K562 (cell line): ENCODE results near the gene PREB. TPM values are rescaled to one million over a fixed set of nuclear protein-coding genes. Genes with fewer than 3 reads are reported as not detected.

ENCODE experiments used
- ATAC-seq: fragments of 200-7000 bp; cut with Tn5 transposase; 3 replicates; pipeline ENCODE4 v1.9.1; 2020; ENCODE audit warnings: moderate library complexity
- BruUV-seq: library from RNA; stranded (reverse); fragments of 400-500 nt; replicated peaks from 2 replicates; lab custom pipeline; 2021; lab: Mats Ljungman, UMichigan
- CTCF ChIA-PET: fragments of 300-600 bp; formaldehyde crosslinking; extraction: SDS; loops from one replicate; lab custom pipeline; 2021; ENCODE audit warnings: low intra/inter-chr PET ratio; lab: Yijun Ruan, JAX
- POLR2A ChIA-PET: fragments of 300-600, 350-650 bp; sonication (Branson Sonifier 250); formaldehyde crosslinking; extraction: SDS; loops from one replicate; lab custom pipeline; 2021; ENCODE audit warnings: antibody characterized with exemption, inconsistent platforms; lab: Yijun Ruan, JAX
- DNase-seq, 4 experiments: peaks; one replicate each; pipeline versions ENCODE4 v3.0.0 to v3.0.0-alpha.2; 2011 to 2018; ENCODE audit warnings: low spot score in 3 of 4, mixed read lengths in 3 of 4; ENCODE audit errors: extremely low read depth in 1 of 4
- FAIRE-seq: peaks from 2 replicates; lab custom pipeline; 2011; peaks lifted over from hg19 to GRCh38; lab: Jason Lieb, UNC
- H2AFZ ChIP-seq: 2 replicates; pipeline ENCODE4 v1.6.0; 2011; ENCODE audit warnings: low read depth, low read length, control low read depth, inconsistent platforms
- H3K27ac ChIP-seq: fragments of 200-600 bp; 3 replicates; pipeline ENCODE4 v1.8.0; 2011; ENCODE audit warnings: low read depth, mild to moderate bottlenecking, control low read depth, inconsistent platforms, low read length, moderate library complexity, mixed read lengths; ENCODE audit errors: extremely low read depth
- H3K27me3 ChIP-seq, 2 experiments: fragments of 300-600 bp in 1 of 2; 2 replicates in 1 of 2; 3 replicates in 1 of 2; pipeline versions ENCODE4 v1.6.0 to v1.8.0; 2011; ENCODE audit warnings: inconsistent platforms in 2 of 2, low read length in 2 of 2, mild to moderate bottlenecking in 1 of 2, mixed read lengths in 1 of 2, moderate library complexity in 1 of 2; ENCODE audit not compliant: control insufficient read depth in 2 of 2, insufficient read depth in 2 of 2
- H3K36me3 ChIP-seq: fragments of 300-600 bp; 3 replicates; pipeline ENCODE4 v1.8.0; 2011; ENCODE audit warnings: mild to moderate bottlenecking, low read length, inconsistent platforms; ENCODE audit not compliant: control insufficient read depth, insufficient read depth
- H3K4me1 ChIP-seq, 2 experiments: fragments of 200-600 bp in 1 of 2; replicated peaks in 1 of 2; 2 replicates in 1 of 2; 3 replicates in 1 of 2; pipeline versions ENCODE4 v1.5.1 to v1.8.0; 2011; ENCODE audit warnings: inconsistent platforms in 2 of 2, low read length in 2 of 2, mild to moderate bottlenecking in 1 of 2, mixed read lengths in 1 of 2, moderate library complexity in 1 of 2; ENCODE audit not compliant: control insufficient read depth in 2 of 2, insufficient read depth in 2 of 2
- H3K4me2 ChIP-seq: 2 replicates; pipeline ENCODE4 v1.6.1; 2011; ENCODE audit warnings: low read length, control low read depth, inconsistent platforms, mixed read lengths; ENCODE audit not compliant: insufficient read depth
- H3K4me3 ChIP-seq: fragments of 200-600 bp; sonication (generic), shearing (Covaris generic); 2 replicates; pipeline ENCODE4 v1.5.1; 2016; ENCODE audit warnings: control low read depth, inconsistent platforms
- H3K79me2 ChIP-seq: fragments of 200-600 bp; 3 replicates; pipeline ENCODE4 v1.8.0; 2011; ENCODE audit warnings: low read length, inconsistent platforms; ENCODE audit not compliant: control insufficient read depth, insufficient read depth
- H3K9ac ChIP-seq, 2 experiments: 2 replicates each; pipeline versions ENCODE4 v1.6.0 to v1.6.1; 2011; ENCODE audit warnings: low read depth in 2 of 2, low read length in 2 of 2, control low read depth in 1 of 2, inconsistent platforms in 1 of 2, mild to moderate bottlenecking in 1 of 2, mixed read lengths in 1 of 2; ENCODE audit not compliant: insufficient read depth in 1 of 2
- H3K9me1 ChIP-seq: one replicate; pipeline ENCODE4 v1.6.0; 2011; ENCODE audit warnings: inconsistent platforms, mild to moderate bottlenecking, low read length, moderate library complexity; ENCODE audit not compliant: control insufficient read depth, insufficient read depth
- H3K9me3 ChIP-seq: replicated peaks from 2 replicates; pipeline ENCODE4 v1.5.1; 2011; ENCODE audit warnings: low read depth, low read length, inconsistent platforms; ENCODE audit not compliant: control insufficient read depth, insufficient read depth
- H4K20me1 ChIP-seq: replicated peaks from 2 replicates; pipeline ENCODE4 v1.6.1; 2011; ENCODE audit warnings: low read length, inconsistent platforms, mixed read lengths; ENCODE audit not compliant: control insufficient read depth, insufficient read depth
- CEBPG ChIP-seq, 3 experiments: fragments of 200-800 bp in 1 of 3; sonication (Bioruptor generic) in 1 of 3; sonication (generic) in 1 of 3; formaldehyde crosslinking in 1 of 3; IDR thresholded peaks in 2 of 3; conservative IDR thresholded peaks in 1 of 3; 2 replicates each; pipeline versions ENCODE4 v1.6.1 to v1.8.0; 2016 to 2022; ENCODE audit warnings: missing compliant biosample characterization in 2 of 3, missing genetic modification characterization in 2 of 3, mild to moderate bottlenecking in 1 of 3, missing genetic modification reagents in 1 of 3
- EP400 ChIP-seq: fragments of 450-650 bp; IDR thresholded peaks from 2 replicates; pipeline ENCODE4 v1.6.1; 2017; ENCODE audit warnings: antibody characterized with exemption, mild to moderate bottlenecking, moderate library complexity
- GATAD2A ChIP-seq: fragments of 450-650 bp; IDR thresholded peaks from 2 replicates; pipeline ENCODE4 v1.6.1; 2017
- ILK ChIP-seq: fragments of 450-650 bp; IDR thresholded peaks from 2 replicates; pipeline ENCODE4 v1.6.1; 2016; ENCODE audit warnings: missing genetic modification characterization, low read depth, mild to moderate bottlenecking, missing compliant biosample characterization, moderate library complexity, borderline replicate concordance
- ZBTB1 ChIP-seq: sonication (generic); formaldehyde crosslinking; IDR thresholded peaks from 2 replicates; pipeline ENCODE4 v1.8.1; 2023; ENCODE audit warnings: missing genetic modification reagents, low read depth, mild to moderate bottlenecking, borderline replicate concordance
- ZNF143 ChIP-seq: sonication (generic); formaldehyde crosslinking; IDR thresholded peaks from 2 replicates; pipeline ENCODE4 v1.9.0; 2022; ENCODE audit warnings: mild to moderate bottlenecking, missing genetic modification reagents
- ZNF184 ChIP-seq: sonication (generic); formaldehyde crosslinking; IDR thresholded peaks from 2 replicates; pipeline ENCODE4 v1.5.0; 2020; ENCODE audit warnings: missing genetic modification reagents
- ZNF583 ChIP-seq: fragments of 250-450 bp; sonication (Bioruptor Pico); IDR thresholded peaks from 2 replicates; pipeline ENCODE4 v1.4.0; 2020
- ZNF695 ChIP-seq: fragments of 450-650 bp; formaldehyde crosslinking; IDR thresholded peaks from 2 replicates; pipeline ENCODE4 v1.4.0; 2020; ENCODE audit warnings: mild to moderate bottlenecking, moderate library complexity
- WGBS: fragments of 100-300 bp; shearing (Covaris generic); methylation state at CpG from one replicate; pipeline ENCODE4 v1.1.6; 2016; ENCODE audit warnings: low coverage, mixed read lengths; ENCODE audit not compliant: insufficient coverage; ENCODE audit errors: missing lambda C conversion rate; 5-methylcytosine and 5-hydroxymethylcytosine counted together
- in situ Hi-C: fragments of 300-500 bp; cut with MboI; formaldehyde crosslinking; loops from 4 replicates; pipeline ENCODE4 v1.15.0; 2018; ENCODE audit warnings: inconsistent platforms, mixed read lengths
- intact Hi-C: fragments of 100-400 bp; cut with micrococcal nuclease; formaldehyde crosslinking; loops from 2 replicates; pipeline ENCODE4 v1.14.2; 2022
- polyA plus RNA-seq, 8 experiments: library from polyadenylated mRNA; depleted of rRNA in 4 of 8; stranded (reverse) in 5 of 8; unstranded in 3 of 8; fragments of >200 nt; fragmentation: Nextera tagmentation in 2 of 8; fragmentation: Illumina TruSeq in 1 of 8; extraction: Ambion mirVana in 2 of 8; extraction: Trizol in 1 of 8; gene quantifications; 2 replicates each; pipeline versions ENCODE4 v1.2.1 to v1.2.3, GENCODE V29; 2011 to 2014; ENCODE audit warnings: inconsistent platforms in 1 of 8, missing spikeins in 1 of 8
- total RNA-seq, 7 experiments: library from RNA; depleted of rRNA in 6 of 7; stranded (reverse); fragments of >200 nt in 6 of 7; fragmentation: Illumina TruSeq in 2 of 7; extraction: Trizol in 2 of 7; gene quantifications; 2 replicates each; pipeline versions ENCODE4 v1.2.1 to v1.2.3, GENCODE V29; 2011 to 2021; ENCODE audit warnings: low replicate concordance in 1 of 7
- TF ChIP-seq, protein P1 (sequence below): sonication (generic); IDR thresholded peaks from 2 replicates; pipeline ENCODE4 v1.6.1; 2016
- TF ChIP-seq, protein P2 (sequence below): fragments of 250-450 bp; sonication (Bioruptor Pico); IDR thresholded peaks from 2 replicates; pipeline ENCODE4 v1.4.0; 2020
- TF ChIP-seq, protein P3 (sequence below): sonication (generic); formaldehyde crosslinking; IDR thresholded peaks from 2 replicates; pipeline ENCODE4 v1.9.0; 2022; ENCODE audit warnings: mild to moderate bottlenecking, missing genetic modification reagents
- TF ChIP-seq, protein P4 (sequence below): fragments of 250-450 bp; sonication (Bioruptor Pico); IDR thresholded peaks from 2 replicates; pipeline ENCODE4 v1.8.0; 2022; ENCODE audit warnings: inconsistent platforms

The PREB gene
- total and polyA plus RNA-seq, 9 of the 15 experiments (the other 6 are each of a cell fraction or from before 2014, with no cell fraction given), result 35.1 to 84.2 (median 67.2) TPM

DNA sequence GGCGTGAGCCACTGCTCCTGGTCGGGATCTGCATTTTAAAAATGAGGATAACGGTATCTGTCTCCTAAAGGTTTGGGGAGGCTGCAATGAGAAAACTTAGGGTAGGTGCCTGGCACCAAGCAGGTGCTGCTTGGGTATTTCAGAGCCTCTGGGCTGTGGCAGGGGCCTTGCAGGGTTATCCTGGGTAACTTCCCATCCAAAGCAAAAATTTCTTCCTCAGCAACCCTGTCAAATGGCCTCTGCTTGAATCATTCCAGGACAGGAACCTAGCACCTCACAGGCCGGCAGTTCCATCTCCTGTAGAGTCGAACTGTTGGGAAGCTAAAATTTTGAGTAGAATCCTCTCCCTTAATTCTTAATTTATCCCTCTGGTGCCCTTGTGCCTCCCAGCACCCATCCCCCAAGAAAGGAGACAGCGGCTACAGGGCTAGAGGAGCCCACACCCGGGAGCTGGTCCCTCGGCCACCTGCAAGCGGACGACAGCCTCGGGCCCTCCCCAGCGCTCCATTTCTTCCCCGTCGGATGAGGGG lies 16.4 kb downstream of the PREB start:
- H3K9ac ChIP-seq, result no peak overlapping the region
- no peaks in the 10 kb centered on the region for H4K20me1 ChIP-seq
- no peaks in the 10 kb centered on the region for H3K9me1 ChIP-seq
- H3K4me1 ChIP-seq, result peaks cover 1 to 12% of the 10 kb centered on the region in 2 experiments; a peak in 3 of 5 replicates
- 31% methylated on average over 13 of the region's 14 CpGs for WGBS
- ChIA-PET POLR2A (interaction anchor here (0.6 to 0.8 kb wide), 3 partner anchors 41 to 73 kb away, joined by 3 to 4 read pairs (median 4); no protein-coding TSS in a partner anchor), CTCF (no interaction called here)
- H3K36me3 ChIP-seq, result no peaks in the 10 kb centered on the region
- H2AFZ ChIP-seq, result no peak overlapping the region
- H3K4me2 ChIP-seq, result no peak overlapping the region
- DNase-seq (no peak), FAIRE-seq (no peak), ATAC-seq (no peak)
- intact Hi-C loops (no loop called here), in situ Hi-C loops (no loop called here)
- peaks cover 7 to 8% of the 10 kb centered on the region in 2 experiments; a peak in 4 of 5 replicates for H3K27me3 ChIP-seq
- no peak overlapping the region for H3K27ac ChIP-seq
- no peak overlapping the region for H3K4me3 ChIP-seq
- no peaks in the 10 kb centered on the region for H3K79me2 ChIP-seq
- BruUV-seq, result no TSS peak
- no peaks in the 10 kb centered on the region for H3K9me3 ChIP-seq
- TF ChIP-seq EP400, result no peak
- TF ChIP-seq ILK (tag), result no peak
- TF ChIP-seq GATAD2A, result no peak
- no peak for TF ChIP-seq ZBTB1 (CRISPR knock-in tag)
- no peak for TF ChIP-seq ZNF143 (CRISPR knock-in tag)
- TF ChIP-seq, protein P1, sequence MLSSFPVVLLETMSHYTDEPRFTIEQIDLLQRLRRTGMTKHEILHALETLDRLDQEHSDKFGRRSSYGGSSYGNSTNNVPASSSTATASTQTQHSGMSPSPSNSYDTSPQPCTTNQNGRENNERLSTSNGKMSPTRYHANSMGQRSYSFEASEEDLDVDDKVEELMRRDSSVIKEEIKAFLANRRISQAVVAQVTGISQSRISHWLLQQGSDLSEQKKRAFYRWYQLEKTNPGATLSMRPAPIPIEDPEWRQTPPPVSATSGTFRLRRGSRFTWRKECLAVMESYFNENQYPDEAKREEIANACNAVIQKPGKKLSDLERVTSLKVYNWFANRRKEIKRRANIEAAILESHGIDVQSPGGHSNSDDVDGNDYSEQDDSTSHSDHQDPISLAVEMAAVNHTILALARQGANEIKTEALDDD, result no peak
- TF ChIP-seq, protein P2, sequence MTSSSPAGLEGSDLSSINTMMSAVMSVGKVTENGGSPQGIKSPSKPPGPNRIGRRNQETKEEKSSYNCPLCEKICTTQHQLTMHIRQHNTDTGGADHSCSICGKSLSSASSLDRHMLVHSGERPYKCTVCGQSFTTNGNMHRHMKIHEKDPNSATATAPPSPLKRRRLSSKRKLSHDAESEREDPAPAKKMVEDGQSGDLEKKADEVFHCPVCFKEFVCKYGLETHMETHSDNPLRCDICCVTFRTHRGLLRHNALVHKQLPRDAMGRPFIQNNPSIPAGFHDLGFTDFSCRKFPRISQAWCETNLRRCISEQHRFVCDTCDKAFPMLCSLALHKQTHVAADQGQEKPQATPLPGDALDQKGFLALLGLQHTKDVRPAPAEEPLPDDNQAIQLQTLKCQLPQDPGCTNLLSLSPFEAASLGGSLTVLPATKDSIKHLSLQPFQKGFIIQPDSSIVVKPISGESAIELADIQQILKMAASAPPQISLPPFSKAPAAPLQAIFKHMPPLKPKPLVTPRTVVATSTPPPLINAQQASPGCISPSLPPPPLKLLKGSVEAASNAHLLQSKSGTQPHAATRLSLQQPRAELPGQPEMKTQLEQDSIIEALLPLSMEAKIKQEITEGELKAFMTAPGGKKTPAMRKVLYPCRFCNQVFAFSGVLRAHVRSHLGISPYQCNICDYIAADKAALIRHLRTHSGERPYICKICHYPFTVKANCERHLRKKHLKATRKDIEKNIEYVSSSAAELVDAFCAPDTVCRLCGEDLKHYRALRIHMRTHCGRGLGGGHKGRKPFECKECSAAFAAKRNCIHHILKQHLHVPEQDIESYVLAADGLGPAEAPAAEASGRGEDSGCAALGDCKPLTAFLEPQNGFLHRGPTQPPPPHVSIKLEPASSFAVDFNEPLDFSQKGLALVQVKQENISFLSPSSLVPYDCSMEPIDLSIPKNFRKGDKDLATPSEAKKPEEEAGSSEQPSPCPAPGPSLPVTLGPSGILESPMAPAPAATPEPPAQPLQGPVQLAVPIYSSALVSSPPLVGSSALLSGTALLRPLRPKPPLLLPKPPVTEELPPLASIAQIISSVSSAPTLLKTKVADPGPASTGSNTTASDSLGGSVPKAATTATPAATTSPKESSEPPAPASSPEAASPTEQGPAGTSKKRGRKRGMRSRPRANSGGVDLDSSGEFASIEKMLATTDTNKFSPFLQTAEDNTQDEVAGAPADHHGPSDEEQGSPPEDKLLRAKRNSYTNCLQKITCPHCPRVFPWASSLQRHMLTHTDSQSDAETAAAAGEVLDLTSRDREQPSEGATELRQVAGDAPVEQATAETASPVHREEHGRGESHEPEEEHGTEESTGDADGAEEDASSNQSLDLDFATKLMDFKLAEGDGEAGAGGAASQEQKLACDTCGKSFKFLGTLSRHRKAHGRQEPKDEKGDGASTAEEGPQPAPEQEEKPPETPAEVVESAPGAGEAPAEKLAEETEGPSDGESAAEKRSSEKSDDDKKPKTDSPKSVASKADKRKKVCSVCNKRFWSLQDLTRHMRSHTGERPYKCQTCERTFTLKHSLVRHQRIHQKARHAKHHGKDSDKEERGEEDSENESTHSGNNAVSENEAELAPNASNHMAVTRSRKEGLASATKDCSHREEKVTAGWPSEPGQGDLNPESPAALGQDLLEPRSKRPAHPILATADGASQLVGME (CRISPR knock-in tag), result no peak
- TF ChIP-seq, protein P3, sequence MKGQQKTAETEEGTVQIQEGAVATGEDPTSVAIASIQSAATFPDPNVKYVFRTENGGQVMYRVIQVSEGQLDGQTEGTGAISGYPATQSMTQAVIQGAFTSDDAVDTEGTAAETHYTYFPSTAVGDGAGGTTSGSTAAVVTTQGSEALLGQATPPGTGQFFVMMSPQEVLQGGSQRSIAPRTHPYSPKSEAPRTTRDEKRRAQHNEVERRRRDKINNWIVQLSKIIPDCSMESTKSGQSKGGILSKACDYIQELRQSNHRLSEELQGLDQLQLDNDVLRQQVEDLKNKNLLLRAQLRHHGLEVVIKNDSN, result no peak
- TF ChIP-seq CEBPG (CRISPR knock-in tag; IDR thresholded peaks at IDR 0.05), result no peak
- TF ChIP-seq CEBPG (tag; conservative IDR thresholded peaks at IDR 0.05 in 1 of 2, IDR thresholded peaks at IDR 0.05 in 1 of 2), result no peak
- no peak for TF ChIP-seq ZNF184 (CRISPR knock-in tag)
- TF ChIP-seq ZNF695 (CRISPR knock-in tag), result no peak
- TF ChIP-seq ZNF583 (CRISPR knock-in tag), result no peak
- TF ChIP-seq, protein P4, sequence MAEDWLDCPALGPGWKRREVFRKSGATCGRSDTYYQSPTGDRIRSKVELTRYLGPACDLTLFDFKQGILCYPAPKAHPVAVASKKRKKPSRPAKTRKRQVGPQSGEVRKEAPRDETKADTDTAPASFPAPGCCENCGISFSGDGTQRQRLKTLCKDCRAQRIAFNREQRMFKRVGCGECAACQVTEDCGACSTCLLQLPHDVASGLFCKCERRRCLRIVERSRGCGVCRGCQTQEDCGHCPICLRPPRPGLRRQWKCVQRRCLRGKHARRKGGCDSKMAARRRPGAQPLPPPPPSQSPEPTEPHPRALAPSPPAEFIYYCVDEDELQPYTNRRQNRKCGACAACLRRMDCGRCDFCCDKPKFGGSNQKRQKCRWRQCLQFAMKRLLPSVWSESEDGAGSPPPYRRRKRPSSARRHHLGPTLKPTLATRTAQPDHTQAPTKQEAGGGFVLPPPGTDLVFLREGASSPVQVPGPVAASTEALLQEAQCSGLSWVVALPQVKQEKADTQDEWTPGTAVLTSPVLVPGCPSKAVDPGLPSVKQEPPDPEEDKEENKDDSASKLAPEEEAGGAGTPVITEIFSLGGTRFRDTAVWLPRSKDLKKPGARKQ (CRISPR knock-in tag), result no peak
